ENCODE data around the gene ROCK2.
"Not testable (repeated sequence)": the region's sequence is repeated elsewhere in the genome, so short reads cannot be mapped to it uniquely, and the experiment has no call there.

The ROCK2 gene

DNA sequence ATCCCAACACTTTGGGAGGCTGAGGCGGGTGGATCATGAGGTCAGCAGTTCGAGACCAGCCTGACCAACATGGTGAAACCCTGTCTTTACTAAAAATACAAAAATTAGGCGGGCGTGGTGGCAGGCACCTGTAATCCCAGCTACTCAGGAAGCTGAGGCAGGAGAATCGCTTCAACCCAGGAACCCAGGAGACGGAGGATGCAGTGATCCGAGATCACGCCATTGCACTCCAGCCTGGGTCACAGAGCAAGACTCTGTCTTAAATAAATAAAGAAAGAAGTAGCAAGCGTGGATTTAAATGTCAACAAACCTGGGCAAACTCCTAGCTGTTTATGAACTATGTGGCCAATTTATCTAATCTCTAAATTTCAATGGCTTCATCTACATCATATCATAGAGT lies 82.9 kb downstream of the ROCK2 start:
- H3K4me3 ChIP-seq (ENCODE audit: low read depth, low read length); H3K36me3 ChIP-seq (ENCODE audit: control insufficient read depth, insufficient read depth, low read length); H3K27me3 ChIP-seq (ENCODE audit: control insufficient read depth, insufficient read depth, low read length); H3K27ac ChIP-seq (ENCODE audit: low read depth, low read length); H3K4me1 ChIP-seq (ENCODE audit: control insufficient read depth, insufficient read depth, low read length); H3K9ac ChIP-seq (ENCODE audit: low read length); H3K9me3 ChIP-seq (ENCODE audit: control insufficient read depth, insufficient read depth, low read depth, low read length): not testable (repeated sequence)

DNA sequence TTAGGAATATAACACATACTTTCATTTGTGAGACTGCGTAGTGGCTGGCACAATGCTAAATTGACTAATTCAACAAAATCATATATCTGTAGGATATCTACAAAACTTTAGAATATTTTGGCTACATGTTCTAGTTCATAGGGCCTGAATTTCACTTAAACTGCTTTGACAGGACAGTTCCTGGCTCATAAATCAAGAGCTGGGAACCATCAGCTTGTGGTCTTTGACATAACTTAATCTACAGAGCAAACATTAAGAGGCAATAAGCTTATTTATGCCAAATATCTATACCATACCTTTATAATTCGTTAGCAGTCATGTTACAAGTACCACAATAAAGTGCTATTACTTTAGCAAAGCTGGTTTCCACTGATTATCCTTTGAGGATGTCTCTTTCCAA lies 83.5 kb downstream of the ROCK2 start:
- no peak overlapping the region for H3K9ac ChIP-seq (ENCODE audit: low read length)
- no peak overlapping the region for H3K27ac ChIP-seq (ENCODE audit: low read depth, low read length)
- no peaks in the 10 kb centered on the region; the same call in 1 of the 2 replicates for H3K4me1 ChIP-seq (ENCODE audit: control insufficient read depth, insufficient read depth, low read length)
- H3K36me3 ChIP-seq (ENCODE audit: control insufficient read depth, insufficient read depth, low read length), result no peaks in the 10 kb centered on the region
- H3K27me3 ChIP-seq (ENCODE audit: control insufficient read depth, insufficient read depth, low read length), result no peaks in the 10 kb centered on the region
- H3K9me3 ChIP-seq (ENCODE audit: control insufficient read depth, insufficient read depth, low read depth, low read length), result no peaks in the 10 kb centered on the region
- no peak overlapping the region for H3K4me3 ChIP-seq (ENCODE audit: low read depth, low read length)

DNA sequence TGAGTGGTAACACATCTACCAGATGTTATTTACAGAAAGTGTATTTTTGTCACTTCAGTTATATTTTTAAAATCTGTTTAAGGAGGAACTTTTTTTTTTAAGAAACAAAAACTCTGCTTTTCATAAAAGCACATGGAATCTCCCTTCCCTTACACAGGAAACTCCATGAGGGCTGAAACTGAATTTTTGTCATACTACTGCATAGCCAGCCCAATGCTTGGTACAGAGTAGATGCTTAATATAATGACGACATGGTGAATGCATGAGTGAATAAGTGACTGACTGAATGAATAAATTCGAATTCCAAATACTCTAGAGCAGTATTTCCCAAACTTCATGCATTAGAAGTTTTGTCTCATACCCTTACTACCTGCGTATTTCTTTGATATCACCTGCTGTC lies 86.5 kb downstream of the ROCK2 start:
- no peak overlapping the region for H3K27ac ChIP-seq (ENCODE audit: low read depth, low read length)
- no peak overlapping the region for H3K4me3 ChIP-seq (ENCODE audit: low read depth, low read length)
- no peaks in the 10 kb centered on the region for H3K9me3 ChIP-seq (ENCODE audit: control insufficient read depth, insufficient read depth, low read depth, low read length)
- H3K36me3 ChIP-seq (ENCODE audit: control insufficient read depth, insufficient read depth, low read length), result no peaks in the 10 kb centered on the region
- H3K9ac ChIP-seq (ENCODE audit: low read length), result no peak overlapping the region
- no peaks in the 10 kb centered on the region; the same call in 1 of the 2 replicates for H3K4me1 ChIP-seq (ENCODE audit: control insufficient read depth, insufficient read depth, low read length)
- no peaks in the 10 kb centered on the region for H3K27me3 ChIP-seq (ENCODE audit: control insufficient read depth, insufficient read depth, low read length)

DNA sequence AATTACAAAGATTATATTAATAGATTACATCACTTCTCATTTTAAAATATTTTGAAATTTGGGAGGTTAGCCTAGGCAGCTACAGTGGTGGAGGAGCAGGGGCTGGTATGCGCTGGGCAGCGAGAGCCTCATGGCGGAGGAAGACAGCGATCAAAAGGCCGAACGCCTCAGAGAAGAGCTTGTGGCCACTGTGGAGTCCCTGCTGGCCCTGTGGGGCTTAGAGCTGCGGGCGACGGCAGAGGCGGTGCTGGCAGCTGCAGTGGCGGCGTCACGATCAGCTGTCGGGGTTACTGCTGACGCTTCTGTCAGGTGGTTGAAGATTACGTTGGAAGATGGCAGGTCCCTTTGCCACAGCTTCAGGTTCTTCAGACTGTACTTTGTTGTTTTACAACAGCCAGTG lies 87.4 kb downstream of the ROCK2 start:
- Histone ChIP-seq H3K4me1 (ENCODE audit: control insufficient read depth, insufficient read depth, low read length) (no peaks in the 10 kb centered on the region; the same call in 1 of the 2 replicates), H3K27me3 (ENCODE audit: control insufficient read depth, insufficient read depth, low read length) (no peaks in the 10 kb centered on the region)

DNA sequence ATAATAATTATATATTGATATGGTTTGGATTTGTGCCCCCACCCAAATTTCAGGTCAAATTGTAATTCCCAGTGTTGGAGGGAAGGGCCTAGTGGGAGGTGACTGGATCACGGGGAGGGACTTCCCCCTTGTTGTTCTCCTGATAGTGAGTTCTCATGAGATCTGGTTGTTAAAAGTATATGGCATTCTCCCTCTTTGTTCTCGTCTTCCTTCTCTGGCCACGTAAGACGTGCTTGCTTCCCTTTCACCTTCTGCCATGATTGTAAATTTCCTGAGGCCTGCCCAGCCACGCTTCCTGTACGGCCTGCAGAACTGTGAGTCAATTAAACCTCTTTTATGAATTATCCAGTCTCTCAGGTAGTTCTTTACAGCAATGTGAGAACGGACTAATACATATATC lies 88.3 kb downstream of the ROCK2 start:
- H3K9ac ChIP-seq (ENCODE audit: low read length), result no peak overlapping the region
- H3K36me3 ChIP-seq (ENCODE audit: control insufficient read depth, insufficient read depth, low read length), result no peaks in the 10 kb centered on the region

More for the DNA sequence above, 87.4 kb downstream of the ROCK2 start:
- Histone ChIP-seq H3K9ac (ENCODE audit: low read length) (no peak overlapping the region), H3K36me3 (ENCODE audit: control insufficient read depth, insufficient read depth, low read length) (no peaks in the 10 kb centered on the region), H3K27ac (ENCODE audit: low read depth, low read length) (no peak overlapping the region), H3K4me3 (ENCODE audit: low read depth, low read length) (no peak overlapping the region), H3K9me3 (ENCODE audit: control insufficient read depth, insufficient read depth, low read depth, low read length) (no peaks in the 10 kb centered on the region)

DNA sequence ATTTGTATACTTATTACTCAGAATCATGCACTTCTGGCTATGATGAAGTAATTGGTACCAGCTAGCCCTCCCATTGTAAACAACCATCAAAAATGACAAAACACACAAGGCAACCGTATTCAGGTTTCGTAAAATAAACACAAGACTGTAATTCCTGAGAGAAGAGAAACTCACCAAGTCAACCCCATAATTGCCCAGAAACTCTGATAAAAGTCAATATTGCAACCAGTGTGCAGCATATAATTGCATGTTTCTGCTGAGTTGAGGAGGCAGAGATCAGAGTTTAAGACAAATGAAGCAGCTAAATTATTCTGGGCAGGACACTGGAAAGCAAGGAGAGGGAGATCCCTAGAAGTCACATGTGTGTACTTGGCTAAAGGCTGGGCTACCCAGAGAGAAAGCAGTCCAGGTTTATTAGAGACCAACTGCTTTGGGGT lies 90.3 kb downstream of the ROCK2 start:
- Histone ChIP-seq H3K36me3 (ENCODE audit: control insufficient read depth, insufficient read depth, low read length) (peaks cover 5% of the 10 kb centered on the region; the same call in 1 of the 2 replicates), H3K27me3 (ENCODE audit: control insufficient read depth, insufficient read depth, low read length) (no peaks in the 10 kb centered on the region), H3K27ac (ENCODE audit: low read depth, low read length) (no peak overlapping the region), H3K9ac (ENCODE audit: low read length) (no peak overlapping the region), H3K9me3 (ENCODE audit: control insufficient read depth, insufficient read depth, low read depth, low read length) (no peaks in the 10 kb centered on the region), H3K4me3 (ENCODE audit: low read depth, low read length) (no peak overlapping the region), H3K4me1 (ENCODE audit: control insufficient read depth, insufficient read depth, low read length) (peaks cover 4% of the 10 kb centered on the region; the same call in 1 of the 2 replicates)

More for the DNA sequence above, 88.3 kb downstream of the ROCK2 start:
- Histone ChIP-seq H3K27ac (ENCODE audit: low read depth, low read length) (no peak overlapping the region), H3K4me1 (ENCODE audit: control insufficient read depth, insufficient read depth, low read length) (peaks cover under 1% of the 10 kb centered on the region; the same call in 1 of the 2 replicates), H3K9me3 (ENCODE audit: control insufficient read depth, insufficient read depth, low read depth, low read length) (no peaks in the 10 kb centered on the region), H3K27me3 (ENCODE audit: control insufficient read depth, insufficient read depth, low read length) (no peaks in the 10 kb centered on the region), H3K4me3 (ENCODE audit: low read depth, low read length) (no peak overlapping the region)

DNA sequence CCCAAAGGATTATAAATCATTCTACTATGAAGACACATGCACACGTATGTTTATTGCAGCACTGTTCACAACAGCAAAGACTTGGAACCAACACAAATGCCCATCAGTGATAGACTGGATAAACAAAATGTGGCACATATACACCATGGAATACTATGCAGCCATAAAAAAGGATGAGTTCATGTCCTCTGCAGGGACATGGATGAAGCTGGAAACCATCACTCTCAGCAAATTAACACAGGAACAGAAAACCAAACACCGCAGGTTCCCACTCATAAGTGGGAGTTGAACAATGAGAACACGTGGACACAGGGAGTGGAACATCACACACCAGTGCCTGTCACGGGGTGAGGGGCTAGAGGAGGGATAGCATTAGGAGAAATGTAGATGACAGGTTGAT lies 92.0 kb downstream of the ROCK2 start:
- H3K27ac ChIP-seq (ENCODE audit: low read depth, low read length); H3K36me3 ChIP-seq (ENCODE audit: control insufficient read depth, insufficient read depth, low read length); H3K27me3 ChIP-seq (ENCODE audit: control insufficient read depth, insufficient read depth, low read length); H3K4me1 ChIP-seq (ENCODE audit: control insufficient read depth, insufficient read depth, low read length); H3K9me3 ChIP-seq (ENCODE audit: control insufficient read depth, insufficient read depth, low read depth, low read length); H3K4me3 ChIP-seq (ENCODE audit: low read depth, low read length); H3K9ac ChIP-seq (ENCODE audit: low read length): not testable (repeated sequence)

DNA sequence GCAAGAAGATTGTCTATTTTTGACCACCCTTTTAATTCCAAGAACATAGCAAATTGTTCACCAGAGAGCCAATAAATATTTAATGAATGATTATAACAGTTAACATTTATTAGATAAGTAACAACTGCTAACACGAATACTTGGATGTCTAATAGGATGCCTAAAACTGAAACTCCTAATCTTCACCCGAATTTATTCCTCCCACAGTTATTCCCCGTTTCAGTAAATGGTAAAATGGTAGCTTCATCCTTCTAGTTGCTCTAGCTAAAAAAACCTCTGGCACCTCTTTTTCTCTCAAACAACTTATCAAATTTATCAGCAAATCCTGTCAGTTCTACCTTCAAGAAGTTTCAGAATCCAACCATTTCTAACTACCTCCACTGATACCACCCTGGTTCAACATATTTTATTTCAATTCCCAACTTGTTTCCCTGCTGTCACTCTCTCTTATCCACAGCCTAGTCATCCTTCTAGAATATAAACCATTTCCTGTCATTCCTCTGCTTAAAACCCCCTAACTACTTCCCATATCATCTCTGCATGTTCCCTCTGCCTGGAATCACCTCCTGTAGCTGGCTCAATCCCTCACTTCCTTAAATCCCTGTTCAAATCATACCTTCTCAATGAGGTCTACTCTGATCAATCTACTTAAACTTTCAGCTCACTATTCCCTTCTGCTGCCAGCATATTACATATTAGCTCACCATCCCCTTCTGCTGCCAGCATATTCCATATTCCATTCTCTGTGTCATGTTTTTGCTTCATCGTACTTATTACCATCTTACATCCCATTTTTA lies 93.8 kb downstream of the ROCK2 start:
- Histone ChIP-seq H3K9me3 (ENCODE audit: control insufficient read depth, insufficient read depth, low read depth, low read length) (no peaks in the 10 kb centered on the region), H3K36me3 (ENCODE audit: control insufficient read depth, insufficient read depth, low read length) (peaks cover 5% of the 10 kb centered on the region; the same call in 1 of the 2 replicates), H3K4me1 (ENCODE audit: control insufficient read depth, insufficient read depth, low read length) (0 out of 2 replicates have a peak, but pooled peaks cover 4% of the 10 kb centered on the region), H3K4me3 (ENCODE audit: low read depth, low read length) (no peak overlapping the region), H3K9ac (ENCODE audit: low read length) (no peak overlapping the region), H3K27ac (ENCODE audit: low read depth, low read length) (no peak overlapping the region), H3K27me3 (ENCODE audit: control insufficient read depth, insufficient read depth, low read length) (no peaks in the 10 kb centered on the region)

DNA sequence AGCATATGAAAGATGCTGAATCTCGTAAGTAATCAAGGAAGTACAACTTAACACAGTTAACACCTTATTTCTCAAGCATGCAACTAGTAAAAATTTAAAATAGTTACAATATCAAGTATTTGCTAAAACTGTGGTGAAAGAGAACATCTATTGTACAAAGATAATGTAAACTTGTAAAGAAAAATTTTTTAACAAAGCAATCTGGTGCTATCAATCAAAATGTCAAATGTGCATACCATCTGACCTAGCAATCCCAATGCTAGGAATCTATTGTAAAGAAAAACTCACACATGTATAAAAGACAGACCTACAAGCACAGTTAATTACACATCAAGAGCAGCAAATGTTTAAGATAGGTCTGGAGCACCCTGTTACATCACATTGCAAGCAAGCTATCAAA lies 99.1 kb downstream of the ROCK2 start:
- Histone ChIP-seq H3K9ac (ENCODE audit: low read length) (no peak overlapping the region), H3K4me1 (ENCODE audit: control insufficient read depth, insufficient read depth, low read length) (0 out of 2 replicates have a peak, but pooled peaks cover 2% of the 10 kb centered on the region), H3K27ac (ENCODE audit: low read depth, low read length) (no peak overlapping the region), H3K36me3 (ENCODE audit: control insufficient read depth, insufficient read depth, low read length) (peaks cover 5% of the 10 kb centered on the region; the same call in 1 of the 2 replicates), H3K4me3 (ENCODE audit: low read depth, low read length) (no peak overlapping the region), H3K9me3 (ENCODE audit: control insufficient read depth, insufficient read depth, low read depth, low read length) (no peaks in the 10 kb centered on the region), H3K27me3 (ENCODE audit: control insufficient read depth, insufficient read depth, low read length) (no peaks in the 10 kb centered on the region)

DNA sequence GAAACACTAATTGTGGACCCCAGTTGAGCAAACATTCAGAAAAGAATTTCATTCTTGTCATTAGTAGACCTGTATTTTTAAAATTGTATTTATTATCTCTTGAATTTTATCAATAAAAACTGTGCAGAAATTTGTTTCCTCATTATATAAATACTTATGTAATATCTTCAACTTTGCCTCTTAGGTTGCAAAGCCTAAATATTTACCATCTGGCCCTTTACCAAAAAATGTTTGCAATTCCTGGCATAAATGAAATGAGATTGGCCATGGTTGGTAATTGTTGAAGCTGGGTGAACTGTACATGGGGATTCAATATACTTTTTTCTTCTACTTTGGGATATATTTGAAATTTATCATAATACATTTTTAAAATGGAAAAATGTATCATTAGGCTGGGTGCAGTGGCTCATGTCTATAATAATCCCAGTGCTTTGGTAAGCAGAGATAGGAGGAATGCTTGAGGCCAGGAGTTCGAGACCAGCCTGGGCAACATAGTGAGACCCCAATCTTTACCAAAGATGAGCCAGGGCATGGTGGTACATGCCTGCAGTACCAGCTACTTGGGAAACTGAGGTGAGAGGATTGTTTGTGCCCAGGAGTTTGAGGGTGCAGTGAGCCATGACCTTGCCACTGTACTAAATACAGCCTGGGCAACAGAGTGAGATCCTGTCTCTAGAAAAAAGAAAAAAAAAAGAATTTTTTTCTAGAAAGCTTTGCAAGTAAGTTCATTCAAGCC lies 100.2 kb downstream of the ROCK2 start:
- no peaks in the 10 kb centered on the region for H3K27me3 ChIP-seq (ENCODE audit: control insufficient read depth, insufficient read depth, low read length)
- H3K36me3 ChIP-seq (ENCODE audit: control insufficient read depth, insufficient read depth, low read length), result no peaks in the 10 kb centered on the region; the same call in 1 of the 2 replicates
- no peak overlapping the region for H3K27ac ChIP-seq (ENCODE audit: low read depth, low read length)

DNA sequence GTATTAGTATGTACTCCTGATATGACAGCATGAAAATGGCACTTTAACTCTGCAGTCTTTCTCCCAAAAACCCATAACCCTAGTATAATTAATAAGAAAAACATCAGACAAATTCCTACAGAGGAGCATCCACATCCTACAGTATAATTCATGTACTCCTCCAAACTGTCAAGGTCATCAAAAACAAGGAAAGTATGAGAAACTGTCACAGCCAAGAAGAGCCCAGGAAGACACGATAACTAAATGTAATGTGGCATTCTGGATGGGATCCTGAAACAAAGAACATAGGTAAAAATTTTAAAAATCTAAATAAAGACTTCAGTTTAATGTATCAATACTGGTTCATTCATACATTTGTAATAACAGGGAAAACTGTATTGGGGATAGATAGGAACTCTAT lies 100.9 kb downstream of the ROCK2 start:
- Histone ChIP-seq H3K9me3 (ENCODE audit: control insufficient read depth, insufficient read depth, low read depth, low read length) (no peaks in the 10 kb centered on the region), H3K4me1 (ENCODE audit: control insufficient read depth, insufficient read depth, low read length) (0 out of 2 replicates have a peak, but pooled peaks cover 2% of the 10 kb centered on the region), H3K9ac (ENCODE audit: low read length) (no peak overlapping the region), H3K4me3 (ENCODE audit: low read depth, low read length) (no peak overlapping the region), H3K27me3 (ENCODE audit: control insufficient read depth, insufficient read depth, low read length) (no peaks in the 10 kb centered on the region), H3K36me3 (ENCODE audit: control insufficient read depth, insufficient read depth, low read length) (no peaks in the 10 kb centered on the region), H3K27ac (ENCODE audit: low read depth, low read length) (no peak overlapping the region)

More for the DNA sequence above, 100.2 kb downstream of the ROCK2 start:
- H3K4me3 ChIP-seq (ENCODE audit: low read depth, low read length), result no peak overlapping the region
- H3K9me3 ChIP-seq (ENCODE audit: control insufficient read depth, insufficient read depth, low read depth, low read length), result no peaks in the 10 kb centered on the region
- 0 out of 2 replicates have a peak, but pooled peaks cover 2% of the 10 kb centered on the region for H3K4me1 ChIP-seq (ENCODE audit: control insufficient read depth, insufficient read depth, low read length)
- no peak overlapping the region for H3K9ac ChIP-seq (ENCODE audit: low read length)
